ENCODE results near the gene C3AR1. TPM values are rescaled to one million over a fixed set of nuclear protein-coding genes. Genes with fewer than 3 reads are reported as not detected.
A peak's percentile ranks its signal among the peaks of the same experiment; 100 is the strongest.
"Not testable (repeated sequence)": the region's sequence is repeated elsewhere in the genome, so short reads cannot be mapped to it uniquely, and the experiment has no call there.

C3AR1 gene
- total and polyA plus RNA-seq, 2 of the 13 experiments (the other 11 are each of a cell fraction or from before 2014, with no cell fraction given), result not detected

- 0 out of 2 replicates have a peak, but pooled peaks have one; percentile 38 for TF ChIP-seq ZNF605 (CRISPR knock-in tag; IDR thresholded peaks at IDR 0.05)
- no peak for TF ChIP-seq DR1 (CRISPR knock-in tag; IDR thresholded peaks at IDR 0.05)
- peak; percentile 78 for TF ChIP-seq ZNF121 (CRISPR knock-in tag; IDR thresholded peaks at IDR 0.05)
- 0 out of 2 replicates have a peak, but pooled peaks have one; percentile 8 for TF ChIP-seq TARDBP (CRISPR knock-in tag; IDR thresholded peaks at IDR 0.05)
- 0 out of 2 replicates have a peak, but pooled peaks have one; percentile 6 for TF ChIP-seq TFAP4 (IDR thresholded peaks at IDR 0.05; ENCODE audit: borderline replicate concordance, low read depth)
- Histone ChIP-seq H4K20me1 (ENCODE audit: insufficient read depth, low read length) (no peaks in the 10 kb centered on the region), H3K36me3 (replicated peaks in 1 of 2; ENCODE audit: control insufficient read depth in 1 of 2, insufficient read depth in 2 of 2, low read length in 2 of 2) (no peaks in the 10 kb centered on the region), H3K4me1 (ENCODE audit: insufficient read depth, low read length) (peaks cover 53% of the 10 kb centered on the region), H3K27ac (ENCODE audit: extremely low read length, insufficient read depth, low read length) (peak overlapping the region; percentile 46), H3K9ac (ENCODE audit: insufficient read depth, low read depth, low read length) (peak overlapping the region; percentile 93), H3K27me3 (ENCODE audit: control insufficient read depth in 1 of 2, insufficient read depth in 2 of 2, low read length in 2 of 2) (no peaks in the 10 kb centered on the region; a peak in 1 of 5 replicates), H3K79me2 (ENCODE audit: insufficient read depth, low read length) (no peaks in the 10 kb centered on the region), H3K9me3 (ENCODE audit: low read length) (no peaks in the 10 kb centered on the region), H3K4me2 (ENCODE audit: low read depth, low read length) (peak overlapping the region; percentile 91), H3K4me3 (replicated peaks in 1 of 3; ENCODE audit: insufficient read depth in 1 of 3, low read depth in 2 of 3, low read length in 3 of 3) (peak overlapping the region; percentile 87 to 92 (median 89)), H2AFZ (ENCODE audit: low read length) (peak overlapping the region; percentile 89)
- ChIA-PET POLR2A (no interaction called here), CTCF (ENCODE audit: low intra/inter-chr PET ratio, low total read pairs) (no interaction called here)
- no peak for FAIRE-seq
- DNase-seq (ENCODE audit: low spot score), result no peak
- intact Hi-C loops (cut with micrococcal nuclease; ENCODE audit: unreplicated experiment) (loop anchor here (5.0 kb wide), 1 partner anchor 50 kb away; the partner anchor contains the start of gene NECAP1), in situ Hi-C loops (cut with HindIII; ENCODE audit: extremely low pct_ligation_motif_present, low pct_unique_long_range_greater_than_20kb) (no loop called here)
- BruUV-seq (replicated peaks), result TSS peak; percentile 63
- 15% methylated on average over 5 of the region's 5 CpGs for WGBS (ENCODE audit: low lambda C conversion rate)
- no peak for ATAC-seq
Observed at GRCh38 chr12:8031872-8032241, 34.3 kb downstream of the C3AR1 start.

GRCh38 chr12:8031017-8031416, 35.1 kb downstream of the C3AR1 start:
- intact Hi-C loops (cut with micrococcal nuclease; ENCODE audit: unreplicated experiment), result loop anchor here (5.0 kb wide), 1 partner anchor 51 kb away; the partner anchor contains the start of gene NECAP1
- H4K20me1 ChIP-seq (ENCODE audit: insufficient read depth, low read length); H3K27me3 ChIP-seq (ENCODE audit: control insufficient read depth in 1 of 2, insufficient read depth in 2 of 2, low read length in 2 of 2); DNase-seq (ENCODE audit: low spot score); H3K27ac ChIP-seq (ENCODE audit: extremely low read length, insufficient read depth, low read length); BruUV-seq (replicated peaks); H2AFZ ChIP-seq (ENCODE audit: low read length); H3K4me2 ChIP-seq (ENCODE audit: low read depth, low read length); H3K9me3 ChIP-seq (ENCODE audit: low read length); CTCF ChIA-PET (ENCODE audit: low intra/inter-chr PET ratio, low total read pairs); H3K36me3 ChIP-seq (replicated peaks in 1 of 2; ENCODE audit: control insufficient read depth in 1 of 2, insufficient read depth in 2 of 2, low read length in 2 of 2); FAIRE-seq; H3K79me2 ChIP-seq (ENCODE audit: insufficient read depth, low read length); in situ Hi-C loops (cut with HindIII; ENCODE audit: extremely low pct_ligation_motif_present, low pct_unique_long_range_greater_than_20kb); POLR2A ChIA-PET; ATAC-seq; H3K4me3 ChIP-seq (replicated peaks in 1 of 3; ENCODE audit: insufficient read depth in 1 of 3, low read depth in 2 of 3, low read length in 3 of 3); H3K9ac ChIP-seq (ENCODE audit: insufficient read depth, low read depth, low read length): not testable (repeated sequence)
- 94% methylated on average over 23 of the region's 23 CpGs for WGBS (ENCODE audit: low lambda C conversion rate)
- peaks cover 47% of the 10 kb centered on the region for H3K4me1 ChIP-seq (ENCODE audit: insufficient read depth, low read length)

Measured in HepG2 (cell line).